ENCODE results near the gene BUB1. TPM values are rescaled to one million over a fixed set of nuclear protein-coding genes. Genes with fewer than 3 reads are reported as not detected.
"Not testable (repeated sequence)": the region's sequence is repeated elsewhere in the genome, so short reads cannot be mapped to it uniquely, and the experiment has no call there.

The BUB1 gene
- total RNA-seq, 4 donors from 2014 or later = 1.2 to 7.7 (median 3.2) TPM

GRCh38 chr2:110688594-110689091, 10.8 kb upstream of the BUB1 start:
- WGBS = 35% methylated on average over 5 of the region's 5 CpGs

GRCh38 chr2:110687775-110688484, 10.1 kb upstream of the BUB1 start:
- not testable (repeated sequence) for H3K9me3 ChIP-seq; H3K36me3 ChIP-seq; DNase-seq (ENCODE audit: low spot score in 2 of 2); H3K27ac ChIP-seq; H3K4me1 ChIP-seq; H3K4me3 ChIP-seq
- H3K27me3 ChIP-seq = peaks cover 22% of the 10 kb centered on the region
- 43% methylated on average over 9 of the region's 9 CpGs for WGBS

More at GRCh38 chr2:110688594-110689091, 10.8 kb upstream of the BUB1 start:
- Histone ChIP-seq H3K27ac (no peak overlapping the region), H3K36me3 (no peaks in the 10 kb centered on the region), H3K9me3 (peaks cover 3% of the 10 kb centered on the region), H3K4me3 (no peak overlapping the region), H3K27me3 (peaks cover 22% of the 10 kb centered on the region), H3K4me1 (no peaks in the 10 kb centered on the region)
- DNase-seq (ENCODE audit: low spot score in 2 of 2) = no peak
- TF ChIP-seq POLR2A (IDR thresholded peaks at IDR 0.05) (no peak), CTCF (IDR thresholded peaks at IDR 0.05) (no peak), POLR2AphosphoS5 (IDR thresholded peaks at IDR 0.05) (no peak), EP300 (IDR thresholded peaks at IDR 0.05) (no peak)

GRCh38 chr2:110682872-110683271, 5.0 kb upstream of the BUB1 start:
- WGBS = 100% methylated on average over 1 of the region's 1 CpG
- no peak for TF ChIP-seq POLR2A (IDR thresholded peaks at IDR 0.05)
- TF ChIP-seq POLR2AphosphoS5 (IDR thresholded peaks at IDR 0.05) = no peak
- no peak for TF ChIP-seq EP300 (IDR thresholded peaks at IDR 0.05)
- TF ChIP-seq CTCF (IDR thresholded peaks at IDR 0.05) = no peak
- H3K4me1 ChIP-seq = peaks cover 9% of the 10 kb centered on the region
- peaks cover 5% of the 10 kb centered on the region for H3K27me3 ChIP-seq
- H3K27ac ChIP-seq = no peak overlapping the region
- no peaks in the 10 kb centered on the region for H3K36me3 ChIP-seq
- H3K9me3 ChIP-seq = peaks cover 3% of the 10 kb centered on the region
- DNase-seq (ENCODE audit: low spot score in 2 of 2) = no peak
- H3K4me3 ChIP-seq = no peak overlapping the region

- no peaks in the 10 kb centered on the region for H3K36me3 ChIP-seq
- H3K4me1 ChIP-seq = peaks cover 14% of the 10 kb centered on the region
- H3K27me3 ChIP-seq = no peaks in the 10 kb centered on the region
- 89% methylated on average over 10 of the region's 10 CpGs for WGBS
- TF ChIP-seq EP300 (IDR thresholded peaks at IDR 0.05) = no peak
- no peak for TF ChIP-seq POLR2A (IDR thresholded peaks at IDR 0.05)
- no peak for TF ChIP-seq CTCF (IDR thresholded peaks at IDR 0.05)
- no peak for TF ChIP-seq POLR2AphosphoS5 (IDR thresholded peaks at IDR 0.05)
- no peaks in the 10 kb centered on the region for H3K9me3 ChIP-seq
- no peak overlapping the region for H3K4me3 ChIP-seq
- no peak overlapping the region for H3K27ac ChIP-seq
- DNase-seq (ENCODE audit: low spot score in 2 of 2) = no peak
Measured at GRCh38 chr2:110682267-110682666, 4.4 kb upstream of the BUB1 start.

- H3K9me3 ChIP-seq = no peaks in the 10 kb centered on the region
- WGBS = 93% methylated on average over 7 of the region's 7 CpGs
- H3K4me3 ChIP-seq = no peak overlapping the region
- H3K4me1 ChIP-seq = peaks cover 20% of the 10 kb centered on the region
- TF ChIP-seq EP300 (IDR thresholded peaks at IDR 0.05) = no peak
- TF ChIP-seq POLR2AphosphoS5 (IDR thresholded peaks at IDR 0.05) = no peak
- no peak for TF ChIP-seq POLR2A (IDR thresholded peaks at IDR 0.05)
- no peak for TF ChIP-seq CTCF (IDR thresholded peaks at IDR 0.05)
- no peaks in the 10 kb centered on the region for H3K36me3 ChIP-seq
- H3K27me3 ChIP-seq = no peaks in the 10 kb centered on the region
- no peak overlapping the region for H3K27ac ChIP-seq
- no peak for DNase-seq (ENCODE audit: low spot score in 2 of 2)
Measured at GRCh38 chr2:110680709-110681108, 2.8 kb upstream of the BUB1 start.
